HG03442 (cell line): Measurements from ENCODE around the gene FRYL.
"Not testable (repeated sequence)": the region's sequence is repeated elsewhere in the genome, so short reads cannot be mapped to it uniquely, and the experiment has no call there.

Source experiments
- ATAC-seq: cut with Tn5 transposase; IDR thresholded peaks from one replicate; pipeline ENCODE4 v1.9.1; 2021; ENCODE audit warnings: mild to moderate bottlenecking, moderate library complexity; ENCODE audit not compliant: unreplicated experiment

The FRYL gene

GRCh38 chr4:48462363-48462762 is 317.7 kb downstream of the FRYL start:
- no peak for ATAC-seq

GRCh38 chr4:48461000-48461399 is 319.1 kb downstream of the FRYL start:
- ATAC-seq: no peak

DNA sequence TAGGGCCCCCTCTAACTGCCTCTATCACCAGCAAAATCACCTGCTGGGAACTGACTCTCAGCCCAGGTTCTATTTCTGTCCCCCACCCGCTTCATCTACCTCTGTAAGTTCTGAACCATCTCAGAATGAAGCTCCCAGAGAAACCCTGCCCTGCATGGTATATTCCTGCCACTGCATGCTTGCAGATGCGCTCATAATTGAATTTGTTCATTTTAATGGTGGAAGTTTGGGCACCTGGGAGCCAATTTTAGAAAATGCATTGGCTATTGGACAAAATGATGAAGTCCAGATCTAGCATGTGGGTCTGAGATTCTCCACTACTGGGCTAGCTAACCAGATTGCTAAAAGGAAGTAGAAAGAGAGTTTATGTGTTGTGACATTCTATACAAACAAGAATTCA is 325.5 kb downstream of the FRYL start:
- ATAC-seq: no peak

- not testable (repeated sequence) for ATAC-seq
Observed at GRCh38 chr4:48451656-48452055, 328.4 kb downstream of the FRYL start.

DNA sequence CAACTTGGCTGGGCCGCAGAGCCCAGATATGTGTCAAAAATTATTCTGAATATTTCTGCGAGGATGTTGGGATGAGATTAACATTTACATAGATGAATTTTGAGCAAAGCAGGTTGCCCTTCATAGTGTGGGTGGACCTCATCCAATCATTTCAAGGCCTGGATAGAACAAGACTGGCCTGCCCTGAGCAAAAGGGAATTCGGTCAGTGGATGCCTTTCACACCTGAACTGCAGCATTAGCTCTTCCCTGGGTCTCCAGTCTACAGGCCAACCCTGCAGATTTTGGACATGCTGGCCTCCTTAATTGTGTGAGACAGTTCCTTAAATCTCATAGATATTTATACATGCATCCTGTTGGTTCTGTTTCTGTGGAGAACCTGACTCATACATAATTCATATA is 329.3 kb downstream of the FRYL start:
- no peak for ATAC-seq

DNA sequence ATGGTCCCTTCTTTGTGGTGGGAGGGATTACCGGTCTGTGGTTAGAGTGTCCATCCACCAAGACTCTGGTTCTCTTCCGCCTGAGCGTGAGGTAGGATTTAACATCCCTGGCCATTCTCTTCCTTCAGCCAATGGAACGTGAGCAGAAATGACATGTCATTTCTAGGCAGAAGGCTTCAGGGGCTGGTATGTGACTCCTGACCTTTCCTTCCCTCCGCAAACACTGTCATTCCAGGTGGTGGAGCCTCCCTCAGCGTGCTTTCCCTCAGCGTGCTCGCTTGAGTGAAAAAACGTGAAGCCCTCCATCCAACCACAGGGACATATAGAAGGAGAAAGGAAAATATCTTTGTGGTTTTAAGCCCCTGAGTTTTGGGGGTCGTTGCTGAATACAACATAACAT is 330.9 kb downstream of the FRYL start:
- ATAC-seq: no peak
